Islet of Langerhans (tissue), 1 donor: ENCODE measurements around the gene PTH1R.

Source experiments
- FAIRE-seq: peaks from one replicate; lab custom pipeline; 2011; peaks lifted over from hg19 to GRCh38; lab: Jason Lieb, UNC

The PTH1R gene

GRCh38 chr3:46864061-46864881 is 13.2 kb upstream of the PTH1R start:
- FAIRE-seq, result no peak

- no peak for FAIRE-seq
Measured at GRCh38 chr3:46865031-46865507, 12.5 kb upstream of the PTH1R start.

GRCh38 chr3:46865546-46865945 is 12.0 kb upstream of the PTH1R start:
- FAIRE-seq, result no peak

- no peak for FAIRE-seq
Measured at GRCh38 chr3:46866032-46866595, 11.4 kb upstream of the PTH1R start.

- no peak for FAIRE-seq
Measured at GRCh38 chr3:46866720-46867549, 10.6 kb upstream of the PTH1R start.

GRCh38 chr3:46867550-46867898 is 10.0 kb upstream of the PTH1R start:
- FAIRE-seq, result no peak

- no peak for FAIRE-seq
Measured at GRCh38 chr3:46868287-46868686, 9.2 kb upstream of the PTH1R start.

- FAIRE-seq, result no peak
Measured at GRCh38 chr3:46868948-46869347, 8.6 kb upstream of the PTH1R start.

- no peak for FAIRE-seq
Measured at GRCh38 chr3:46869440-46869839, 8.1 kb upstream of the PTH1R start.

GRCh38 chr3:46870651-46871050 is 6.9 kb upstream of the PTH1R start:
- no peak for FAIRE-seq

GRCh38 chr3:46871222-46871621 is 6.3 kb upstream of the PTH1R start:
- no peak for FAIRE-seq

GRCh38 chr3:46873521-46873920 is 4.0 kb upstream of the PTH1R start:
- FAIRE-seq, result no peak

- no peak for FAIRE-seq
Measured at GRCh38 chr3:46874430-46874829, 3.1 kb upstream of the PTH1R start.

GRCh38 chr3:46875560-46875959 is 2.0 kb upstream of the PTH1R start:
- FAIRE-seq, result no peak

- FAIRE-seq, result no peak
Measured at GRCh38 chr3:46876313-46877300, 914 bp upstream of the PTH1R start.

GRCh38 chr3:46878781-46879436 is 1.4 kb downstream of the PTH1R start:
- FAIRE-seq, result no peak

- FAIRE-seq, result no peak
Measured at GRCh38 chr3:46880884-46881595, 3.5 kb downstream of the PTH1R start.

GRCh38 chr3:46881596-46882376 is 4.3 kb downstream of the PTH1R start:
- no peak for FAIRE-seq

- no peak for FAIRE-seq
Measured at GRCh38 chr3:46882377-46883053, 5.0 kb downstream of the PTH1R start.
